Hematopoietic multipotent progenitor cell treated with erythropoietin and hydrocortisone succinate and interleukin-3 and kit ligand, for 6 days (in vitro differentiated cells): ENCODE results near the gene CD14.
A peak's percentile ranks its signal among the peaks of the same experiment; 100 is the strongest.
"Not testable (repeated sequence)": the region's sequence is repeated elsewhere in the genome, so short reads cannot be mapped to it uniquely, and the experiment has no call there.

Experiments used
- DNase-seq: peaks from one replicate; pipeline ENCODE4 v3.0.0-alpha.2; 2015

The CD14 gene

DNA sequence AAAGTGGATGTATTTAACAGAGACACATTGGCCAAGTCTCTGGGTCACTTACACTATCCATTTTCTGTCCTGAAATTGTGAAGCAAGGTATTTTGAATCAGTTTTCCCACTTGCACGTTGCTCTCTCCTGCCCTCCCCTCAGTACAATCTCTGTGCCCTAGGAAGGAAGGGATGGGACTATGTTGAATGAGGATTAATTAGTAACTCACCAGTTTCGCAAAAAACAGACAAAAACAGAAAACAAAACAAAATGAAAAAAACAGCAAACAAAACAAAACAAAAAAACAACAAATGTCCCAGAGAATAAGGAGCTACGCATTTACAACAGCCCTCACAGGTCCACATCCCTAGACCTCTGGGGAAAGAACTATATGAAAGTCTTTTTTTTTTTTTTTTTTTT, 1.1 kb upstream of the CD14 start:
- DNase-seq = no peak

GRCh38 chr5:140633501-140633900, 526 bp upstream of the CD14 start:
- DNase-seq = no peak

DNA sequence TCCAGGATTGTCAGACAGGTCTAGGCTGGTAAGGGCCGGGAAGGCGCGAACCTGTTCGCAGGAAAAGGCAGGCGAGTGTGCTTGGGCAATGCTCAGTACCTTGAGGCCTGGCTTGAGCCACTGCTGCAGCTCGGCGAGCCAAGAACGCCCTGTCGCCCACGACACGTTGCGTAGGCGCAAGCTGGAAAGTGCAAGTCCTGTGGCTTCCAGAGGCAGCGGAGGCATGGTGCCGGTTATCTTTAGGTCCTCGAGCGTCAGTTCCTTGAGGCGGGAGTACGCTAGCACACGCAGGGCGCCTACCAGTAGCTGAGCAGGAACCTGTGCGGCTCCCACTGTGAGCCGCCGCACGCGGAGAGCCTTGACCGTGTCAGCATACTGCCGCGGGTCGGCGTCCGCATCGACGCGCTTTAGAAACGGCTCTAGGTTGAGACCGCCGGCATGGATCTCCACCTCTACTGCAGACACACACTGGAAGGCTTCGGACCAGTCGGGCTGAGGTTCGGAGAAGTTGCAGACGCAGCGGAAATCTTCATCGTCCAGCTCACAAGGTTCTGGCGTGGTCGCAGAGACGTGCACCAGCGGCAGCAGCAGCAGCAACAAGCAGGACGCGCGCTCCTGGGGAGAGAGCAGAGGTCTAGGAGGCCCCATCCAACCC, 482 bp downstream of the CD14 start:
- peak; percentile 80 for DNase-seq

DNA sequence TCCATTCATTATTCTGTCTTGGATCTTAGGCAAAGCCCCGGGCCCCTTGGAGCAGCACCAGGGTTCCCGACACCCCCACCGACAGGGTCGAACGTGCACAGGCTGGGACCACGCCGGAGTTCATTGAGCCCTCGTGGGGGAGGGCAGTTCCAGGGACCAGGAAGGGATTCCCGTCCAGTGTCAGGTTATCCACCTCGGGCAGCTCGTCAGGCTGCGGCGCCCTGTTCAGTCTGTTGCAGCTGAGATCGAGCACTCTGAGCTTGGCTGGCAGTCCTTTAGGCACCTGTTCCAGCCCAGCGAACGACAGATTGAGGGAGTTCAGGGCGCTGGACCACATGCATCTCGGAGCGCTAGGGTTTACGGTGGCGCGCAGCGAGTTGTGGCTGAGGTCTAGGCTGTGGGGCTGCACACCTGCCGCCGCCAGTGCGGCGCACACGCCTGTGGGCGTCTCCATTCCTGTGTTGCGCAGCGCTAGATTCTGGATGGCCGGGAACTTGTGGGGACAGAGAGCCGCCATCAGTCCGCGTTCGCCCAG, 1.1 kb downstream of the CD14 start:
- no peak for DNase-seq

DNA sequence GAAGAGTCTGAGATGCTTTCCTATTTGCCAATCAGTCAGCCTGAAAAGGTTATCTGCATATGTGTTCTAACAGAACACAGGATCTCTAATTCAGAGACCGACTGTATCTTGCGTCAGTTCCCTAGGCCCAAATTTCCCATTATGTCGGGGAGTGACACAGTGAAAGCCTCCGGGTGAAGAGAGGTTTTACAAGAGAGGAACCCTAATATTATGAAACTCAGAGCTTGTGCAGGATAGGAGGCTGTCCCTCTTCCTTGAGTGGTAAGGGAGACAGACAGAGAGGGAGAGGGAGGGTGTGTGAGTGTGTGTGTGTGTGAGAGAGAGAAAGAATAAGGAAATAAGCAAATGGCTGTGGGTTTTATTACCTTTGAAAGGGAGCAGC, 1.9 kb downstream of the CD14 start:
- no peak for DNase-seq

DNA sequence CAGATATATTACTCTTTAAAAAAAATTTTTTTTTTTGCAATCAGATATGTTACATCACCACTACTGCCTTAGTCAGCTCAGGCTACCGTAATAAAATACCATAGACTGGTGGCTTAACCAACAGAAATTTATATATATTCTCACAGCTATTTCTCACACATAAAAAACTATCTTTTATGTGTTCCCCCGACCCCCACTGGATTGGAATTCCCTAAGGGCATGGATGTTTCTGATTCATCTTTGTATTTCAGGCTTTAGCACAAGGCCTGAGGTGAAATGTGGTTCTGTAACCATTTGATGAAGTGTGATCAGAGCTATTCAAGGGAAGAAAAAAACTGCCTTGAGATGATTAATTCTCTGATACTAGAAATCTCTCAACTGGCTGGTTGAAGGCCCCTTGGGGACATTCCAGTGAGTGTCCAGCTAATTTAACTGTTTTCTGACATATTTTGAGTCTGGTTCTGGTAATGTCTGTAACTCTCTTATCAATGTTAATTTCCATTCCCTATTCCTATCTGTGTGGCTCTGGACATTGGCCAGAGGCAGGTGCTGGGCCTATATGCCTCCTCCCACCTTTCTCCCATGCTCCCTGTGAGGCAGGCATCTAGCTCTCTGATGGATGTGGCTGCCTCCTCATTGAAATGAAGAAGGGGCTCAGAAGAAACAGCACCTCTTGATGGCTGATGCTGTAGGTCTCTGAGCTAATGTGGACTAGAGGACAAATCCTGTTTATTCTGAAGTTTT, 2.5 kb downstream of the CD14 start:
- no peak for DNase-seq

GRCh38 chr5:140628711-140629110, 4.3 kb downstream of the CD14 start:
- DNase-seq = no peak

GRCh38 chr5:140627972-140628371, 5.0 kb downstream of the CD14 start:
- no peak for DNase-seq

GRCh38 chr5:140624886-140625285, 8.1 kb downstream of the CD14 start:
- DNase-seq = not testable (repeated sequence)

GRCh38 chr5:140623061-140623460, 9.9 kb downstream of the CD14 start:
- DNase-seq = peak; percentile 15

DNA sequence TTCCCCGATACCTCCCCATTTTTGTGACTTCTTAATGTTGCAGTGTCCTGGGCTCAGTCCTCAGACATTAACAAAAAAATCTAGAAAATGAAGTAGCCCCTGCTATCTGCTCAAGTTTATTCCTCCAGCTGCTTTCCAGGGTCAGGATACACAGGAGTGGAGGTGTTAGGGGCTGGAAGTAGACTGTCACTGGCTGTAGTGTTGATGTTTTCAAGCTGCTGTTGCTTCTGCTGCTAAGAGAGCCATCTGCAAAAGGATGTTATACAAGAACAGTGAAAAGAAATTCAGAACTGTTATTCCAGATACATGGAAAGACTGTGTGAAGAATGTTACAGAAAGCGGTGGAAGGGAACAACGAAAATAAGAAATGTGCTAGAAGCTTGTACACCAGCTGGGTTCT, 10.7 kb downstream of the CD14 start:
- DNase-seq = no peak

GRCh38 chr5:140611020-140611521, 21.9 kb downstream of the CD14 start:
- peak; percentile 83 for DNase-seq

DNA sequence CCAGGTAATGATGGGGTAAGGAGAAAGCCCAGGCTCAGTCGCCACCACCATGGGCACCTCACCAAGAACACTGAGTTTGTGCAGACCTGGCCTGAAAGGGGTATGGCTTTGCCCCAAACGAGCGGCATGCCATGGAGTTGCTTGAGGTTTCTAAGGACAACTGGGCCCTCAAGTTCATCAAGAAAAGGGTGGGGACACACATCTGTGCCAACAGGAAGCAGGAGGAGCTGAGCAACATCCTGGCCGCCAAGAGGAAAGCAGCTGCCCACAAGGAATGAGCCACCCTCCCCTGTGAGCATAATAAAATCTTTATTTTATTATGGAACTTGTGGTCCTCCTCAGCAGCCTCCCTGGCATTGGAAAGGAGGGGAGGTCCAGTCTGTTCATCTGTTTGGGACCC, 23.8 kb downstream of the CD14 start:
- peak; percentile 31 for DNase-seq

DNA sequence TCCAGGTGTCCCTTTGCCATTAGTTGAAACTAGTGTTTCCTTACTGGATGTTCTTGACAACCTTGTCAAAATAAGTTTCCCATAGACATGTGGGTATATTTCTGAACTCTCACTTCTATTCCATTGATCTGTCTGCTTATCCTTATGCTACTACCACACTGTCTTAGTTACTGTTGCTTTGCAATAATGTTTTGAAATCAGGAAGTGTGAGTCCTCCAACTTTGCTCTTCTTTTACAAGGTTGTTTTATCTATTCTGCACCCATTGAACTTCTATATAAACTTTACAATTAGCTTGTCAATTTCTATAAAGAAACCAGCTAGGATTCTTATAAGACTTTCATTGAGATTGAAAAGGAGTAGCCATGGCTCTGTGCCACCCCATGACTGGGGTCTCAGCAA, 24.3 kb downstream of the CD14 start:
- DNase-seq = no peak

DNA sequence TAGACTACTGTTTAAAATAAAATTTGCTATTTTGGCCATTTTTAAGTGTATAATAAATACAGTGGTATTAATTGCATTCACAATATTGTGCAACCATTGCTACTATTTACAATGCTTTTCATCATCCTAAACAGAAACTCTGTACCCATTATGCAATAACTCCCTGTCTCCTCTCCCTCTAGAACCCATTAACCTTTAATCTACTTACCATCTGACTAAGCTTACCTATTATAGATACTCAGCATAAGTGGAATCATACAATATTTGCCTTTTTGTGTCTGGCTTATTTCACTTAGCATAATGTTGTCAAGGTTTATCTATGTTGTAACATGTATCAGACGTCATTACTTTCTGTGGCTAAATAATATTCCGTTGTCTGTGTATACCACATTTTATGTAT, 25.9 kb downstream of the CD14 start:
- DNase-seq = no peak

- no peak for DNase-seq
Observed at GRCh38 chr5:140605879-140606278, 27.1 kb downstream of the CD14 start.

DNA sequence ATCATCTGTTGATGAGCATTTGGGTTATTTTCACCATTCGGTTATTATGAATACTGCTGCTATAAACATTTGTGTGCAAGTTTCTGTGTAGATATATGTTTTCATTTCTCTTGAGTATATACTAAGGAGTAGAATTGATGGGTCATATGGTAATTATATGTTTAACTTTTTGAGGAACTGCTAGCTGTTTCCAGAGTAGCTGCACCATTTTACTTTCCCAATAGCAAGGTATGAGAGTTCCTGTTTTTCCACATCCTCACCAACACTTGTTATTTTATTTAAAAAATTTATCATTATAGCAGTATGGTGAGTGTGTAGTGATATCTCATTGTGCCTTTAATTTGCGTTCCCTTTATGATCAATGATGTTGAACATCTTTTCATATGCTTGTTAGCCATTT, 29.2 kb downstream of the CD14 start:
- no peak for DNase-seq

- not testable (repeated sequence) for DNase-seq
Observed at GRCh38 chr5:140603446-140603698, 29.6 kb downstream of the CD14 start.

GRCh38 chr5:140602147-140602546, 30.8 kb downstream of the CD14 start:
- DNase-seq = no peak

DNA sequence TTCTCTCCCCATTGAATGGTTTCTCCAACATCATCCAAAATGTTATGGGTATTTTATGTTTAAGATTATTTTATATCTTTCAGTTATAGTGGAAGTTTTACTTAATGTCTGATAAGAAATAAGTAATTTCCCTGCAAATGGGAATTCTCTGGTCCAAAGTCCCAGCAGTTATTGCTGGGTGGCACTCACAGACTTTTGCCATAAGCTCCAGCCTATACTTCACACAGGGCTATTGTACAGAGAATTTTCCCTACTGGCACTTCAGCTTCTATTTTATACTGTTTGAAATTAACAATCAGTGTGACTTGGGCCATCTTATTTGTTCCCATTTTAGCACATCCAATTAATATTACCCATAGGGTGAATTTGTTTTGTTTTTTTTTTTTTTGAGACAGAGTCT, 32.9 kb downstream of the CD14 start:
- no peak for DNase-seq

DNA sequence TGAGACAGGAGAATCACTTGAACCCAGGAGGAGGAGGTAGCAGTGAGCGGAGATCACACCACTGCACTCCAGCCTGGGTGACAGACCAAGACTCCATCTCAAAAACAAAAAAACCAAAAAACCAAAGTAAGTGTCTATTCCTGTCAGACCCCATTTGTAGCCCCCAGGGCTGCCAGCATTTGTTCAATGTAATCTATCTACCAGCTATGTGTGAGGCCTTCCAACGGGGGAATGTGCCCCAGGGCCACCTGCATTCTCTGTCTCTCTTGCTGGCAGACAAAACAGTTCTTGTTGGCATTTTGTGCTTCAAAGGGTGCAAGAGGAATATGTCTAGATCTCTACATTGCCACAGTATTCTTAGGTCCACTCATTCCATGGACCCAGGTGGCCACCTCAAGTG, 34.1 kb downstream of the CD14 start:
- no peak for DNase-seq

DNA sequence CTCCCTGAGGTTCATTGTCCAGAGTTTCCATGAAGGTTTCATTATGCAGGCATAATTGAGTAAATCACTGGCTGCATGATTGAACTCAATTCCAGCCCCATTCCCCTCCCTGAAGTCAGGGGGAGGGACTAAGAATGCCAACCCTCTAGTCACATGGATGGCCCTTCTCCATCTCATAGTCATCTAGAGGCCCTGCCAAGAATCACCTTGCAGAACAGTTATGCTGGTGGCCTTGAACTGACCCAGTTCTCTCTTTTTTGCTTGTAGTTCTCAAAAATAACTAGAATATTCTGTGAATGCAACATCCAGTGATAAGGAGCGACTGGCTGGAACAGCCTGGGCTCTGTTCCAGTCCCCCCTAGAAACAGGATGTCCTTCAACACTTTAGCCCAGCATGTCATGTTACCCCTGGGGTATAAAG, 36.6 kb downstream of the CD14 start:
- DNase-seq = no peak

DNA sequence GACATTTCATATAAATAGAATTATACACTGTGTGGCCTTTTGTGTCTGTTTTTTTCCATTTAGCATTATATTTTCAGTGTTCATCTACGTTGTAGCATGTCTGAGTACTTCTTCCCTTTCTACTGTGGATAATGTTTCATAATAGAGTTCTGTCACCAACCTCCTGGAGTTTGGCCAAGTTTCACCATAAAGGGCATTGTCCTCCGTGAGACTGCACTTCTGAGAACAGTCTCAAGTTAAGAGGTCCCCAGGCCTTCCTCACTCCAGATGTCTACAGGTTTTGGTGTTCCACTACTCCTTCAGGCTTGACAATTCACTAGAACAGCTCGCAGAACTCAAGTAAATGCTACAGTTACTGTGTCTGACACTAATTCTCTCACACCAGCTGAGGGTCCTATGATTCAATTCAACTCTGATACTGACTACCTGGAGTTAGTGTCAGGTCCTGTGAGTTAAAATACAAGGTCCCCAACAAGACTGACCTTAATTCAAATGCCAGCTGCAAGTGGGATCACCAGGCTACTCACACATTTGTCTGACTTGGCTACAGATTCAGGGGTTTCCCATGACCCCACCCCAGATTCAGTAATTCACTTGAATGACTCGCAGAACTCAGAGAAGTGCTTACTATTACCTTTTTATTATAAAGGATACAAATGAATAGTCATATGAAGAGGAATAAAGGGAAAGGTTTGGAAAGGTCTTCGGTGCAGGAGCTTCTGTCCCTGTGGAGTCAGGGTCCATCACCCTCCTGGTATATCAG, 37.3 kb downstream of the CD14 start:
- peak; percentile 86 for DNase-seq

DNA sequence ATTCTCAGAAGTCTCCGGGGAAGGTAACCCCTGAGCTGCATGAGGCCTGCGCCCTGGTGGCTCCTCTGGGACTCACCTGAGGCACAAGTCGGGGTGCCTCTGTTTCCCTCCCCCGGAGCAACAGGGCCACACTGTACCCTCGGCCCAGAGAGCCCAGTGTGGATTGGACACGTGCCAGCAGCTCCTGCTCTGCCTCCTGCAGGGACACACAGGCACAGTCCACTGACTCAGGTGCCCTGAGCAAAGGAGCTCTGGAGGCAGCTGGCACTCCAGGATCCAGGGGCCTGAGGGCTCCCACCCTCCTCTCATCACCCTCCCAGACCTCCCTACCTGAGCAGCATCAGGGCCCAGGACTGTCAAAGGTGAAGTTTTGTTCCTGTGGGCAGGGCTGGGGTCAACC, 38.8 kb downstream of the CD14 start:
- no peak for DNase-seq
